ENCODE measurements around the gene CHST11.

Gene CHST11

DNA sequence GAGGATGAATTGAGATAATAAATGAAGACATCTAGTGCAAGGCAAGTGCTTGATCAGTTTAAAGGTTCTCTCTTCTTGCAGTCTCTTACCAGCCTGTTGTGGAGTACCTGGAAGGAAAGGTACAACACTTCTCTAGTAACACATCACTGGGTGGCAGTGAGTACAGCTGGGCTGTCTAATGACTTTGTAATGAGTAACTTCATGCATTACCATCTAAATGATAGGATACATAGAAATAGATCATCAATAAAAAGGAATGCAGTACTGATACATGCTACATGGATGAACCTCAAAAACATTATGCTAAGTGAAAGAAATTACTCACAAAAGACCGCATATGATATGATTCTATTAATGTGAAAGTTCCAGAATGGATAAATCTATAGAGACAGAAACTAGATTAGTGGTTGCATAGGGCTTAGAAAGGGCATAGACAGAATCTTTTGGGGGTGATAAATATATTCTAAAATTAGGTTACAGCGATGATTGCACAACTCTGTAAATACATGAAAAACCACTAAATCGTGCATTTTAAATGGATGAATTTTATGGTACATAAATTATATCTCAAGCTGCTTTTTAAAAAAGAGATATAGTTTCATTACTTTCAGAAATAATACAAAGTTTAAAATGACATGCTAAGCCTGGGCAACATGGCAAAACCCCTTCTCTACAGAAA, 224.4 kb downstream of the CHST11 start:
- DNase-seq = no peak

DNA sequence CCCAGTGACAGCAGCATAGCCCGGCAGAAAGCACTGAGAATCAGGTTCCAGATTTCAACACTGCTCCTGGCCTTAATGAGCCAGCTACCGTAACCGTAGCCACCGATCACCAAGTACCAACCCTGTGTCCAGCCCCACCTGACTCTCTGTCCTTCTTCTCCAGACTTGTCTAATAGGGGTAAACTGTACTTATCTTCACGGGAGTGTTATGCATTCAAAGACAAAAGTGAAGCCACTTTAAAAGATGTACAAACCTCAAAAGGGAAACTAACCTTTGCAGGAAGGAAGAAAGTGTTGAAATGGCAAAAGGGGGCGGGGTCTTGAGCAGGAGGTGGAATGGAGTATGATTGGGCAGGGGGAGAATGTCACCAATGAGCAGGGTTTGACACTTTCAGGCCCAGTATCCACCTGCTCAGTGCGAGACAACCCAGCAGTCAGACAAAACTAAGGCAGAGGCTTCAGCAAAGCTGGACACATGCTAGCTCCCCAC, 226.1 kb downstream of the CHST11 start:
- DNase-seq = no peak

DNA sequence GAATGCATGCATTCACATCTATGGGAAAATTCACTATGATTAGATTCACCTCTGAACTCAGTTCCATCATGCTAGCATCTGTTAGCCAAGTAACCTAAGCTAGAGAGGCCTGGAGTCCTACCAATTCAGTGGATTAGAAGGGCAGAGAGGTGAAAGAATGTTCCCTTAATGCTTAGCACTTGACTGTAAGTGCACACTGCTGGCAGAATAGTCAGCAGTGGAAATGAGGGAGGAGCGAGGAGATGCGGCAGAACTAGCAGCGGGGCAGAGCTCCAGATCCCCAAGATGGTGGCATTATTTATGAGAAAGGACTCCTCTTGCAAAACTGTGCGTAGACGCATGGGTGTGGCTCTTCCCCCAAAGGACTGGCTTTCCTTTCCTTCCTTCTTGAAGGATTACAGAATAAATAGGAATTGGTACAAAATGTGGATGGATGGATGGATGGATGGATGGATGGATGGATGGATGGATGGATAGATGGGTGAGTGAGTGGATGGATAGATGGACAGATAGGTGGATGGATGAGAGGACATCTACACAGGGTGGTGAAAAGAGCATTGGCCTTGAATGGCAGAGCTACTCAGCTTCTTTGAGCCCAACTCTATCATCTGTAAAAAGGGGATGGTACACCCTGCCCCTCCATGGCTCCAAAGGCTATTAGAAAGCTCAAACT, 227.2 kb downstream of the CHST11 start:
- no peak for DNase-seq

DNA sequence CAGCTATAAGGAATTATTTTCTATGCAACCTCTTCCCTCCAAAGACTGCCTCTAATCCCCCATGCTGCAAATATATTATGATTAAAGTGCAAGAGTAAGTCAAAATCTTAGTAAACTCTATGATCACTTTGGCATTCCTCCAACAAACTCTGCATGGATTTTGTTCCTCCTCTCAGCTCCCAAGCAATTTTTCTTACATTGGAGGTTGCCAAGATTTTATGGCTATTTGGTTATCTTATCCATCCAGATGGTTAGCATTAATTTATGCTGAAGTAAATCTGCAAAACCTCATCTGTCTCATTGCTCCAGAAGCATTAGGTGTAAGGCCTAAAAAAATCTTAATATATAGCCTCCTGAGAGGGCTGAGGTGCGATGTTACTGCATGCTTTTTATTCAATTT, 228.1 kb downstream of the CHST11 start:
- no peak for DNase-seq

DNA sequence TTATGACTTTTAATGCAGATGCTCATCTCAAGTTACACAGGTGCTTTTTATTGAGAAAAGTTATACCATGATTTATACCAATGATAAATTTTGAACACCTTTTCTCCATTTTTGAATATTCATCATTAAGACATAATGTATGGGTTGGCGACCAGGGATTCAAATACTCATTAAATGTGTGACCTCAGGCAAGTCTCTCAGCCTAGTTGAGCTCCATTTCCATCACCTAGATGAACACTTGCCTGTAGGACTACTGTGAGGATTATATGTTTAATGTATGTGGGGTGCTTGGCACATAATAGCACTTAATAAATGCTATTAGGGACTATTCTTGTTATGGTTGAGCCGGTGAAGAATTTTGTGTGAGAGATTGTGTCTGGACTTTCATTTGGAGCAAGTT, 228.6 kb downstream of the CHST11 start:
- no peak for DNase-seq

DNA sequence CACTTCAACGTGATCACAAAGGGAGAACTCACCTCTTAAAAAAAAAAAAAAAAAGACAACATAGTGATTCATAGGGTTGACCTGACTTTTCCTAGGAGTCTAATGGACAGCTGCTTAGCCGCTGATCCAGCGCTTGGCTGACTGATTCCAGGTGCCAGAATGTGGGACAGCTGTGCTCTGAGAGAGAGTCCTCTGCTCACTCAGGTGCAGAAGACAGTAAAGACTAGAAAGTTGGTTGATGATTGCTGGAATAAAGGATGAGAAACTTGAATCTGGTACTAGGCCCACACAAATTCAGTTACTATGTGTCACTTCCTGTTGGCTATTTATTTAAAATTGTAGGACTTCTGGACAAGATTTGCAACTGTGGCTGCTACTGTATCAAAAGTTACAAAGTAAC, 229.4 kb downstream of the CHST11 start:
- DNase-seq = no peak

DNA sequence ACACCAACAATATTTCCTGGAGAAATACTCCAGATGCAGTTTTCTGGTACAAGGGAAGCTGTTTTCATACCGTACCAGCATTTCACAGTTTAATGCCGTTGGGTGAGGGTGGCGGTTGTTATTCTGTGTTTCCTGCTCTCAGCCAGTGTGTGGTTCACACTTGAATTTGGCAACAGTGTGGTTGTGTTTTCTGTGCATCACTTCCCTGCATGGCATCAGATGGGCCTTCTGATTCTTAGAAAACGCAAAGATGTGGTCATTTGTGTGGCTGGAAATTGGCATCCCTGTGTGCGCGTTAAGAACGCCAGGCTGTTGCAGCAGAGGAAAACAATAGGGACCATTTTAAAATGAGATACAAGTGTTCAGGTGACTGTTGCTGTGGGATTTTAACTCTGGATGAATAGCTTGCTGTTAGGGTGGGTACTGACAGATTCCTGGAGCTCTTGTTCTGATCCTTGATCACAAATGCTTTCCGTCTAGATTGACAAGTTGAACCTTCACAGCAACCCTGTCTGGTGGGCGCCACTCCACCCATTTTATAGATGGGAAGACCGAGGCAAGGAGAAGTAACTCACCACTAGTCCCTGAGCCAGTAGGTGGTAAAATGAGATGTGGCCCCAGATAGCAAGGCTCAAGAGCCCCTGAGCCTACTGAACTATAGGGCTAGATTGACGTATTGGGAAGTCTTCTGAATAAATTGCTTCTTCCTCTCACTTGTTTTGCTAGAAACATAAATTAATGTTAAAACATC, 231.2 kb downstream of the CHST11 start:
- no peak for DNase-seq

DNA sequence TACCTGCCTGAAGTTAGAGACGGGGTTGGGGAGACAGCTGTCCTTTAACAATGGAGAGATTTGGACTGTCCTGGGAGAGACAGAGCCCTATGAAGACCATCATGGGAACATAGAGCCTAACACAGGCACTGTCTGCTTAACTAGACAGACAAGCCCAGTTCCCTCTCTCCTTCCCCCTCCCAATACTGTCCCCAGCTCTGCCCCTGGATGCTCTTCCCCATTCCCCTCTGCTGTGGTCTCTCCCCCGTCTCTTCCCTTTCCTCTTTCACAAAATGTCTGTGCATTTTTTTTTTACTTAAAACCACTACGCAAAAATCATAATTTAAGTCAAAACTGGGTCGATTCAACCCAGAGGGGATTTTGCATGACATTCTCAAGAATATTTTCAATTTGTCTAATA, 232.9 kb downstream of the CHST11 start:
- no peak for DNase-seq

DNA sequence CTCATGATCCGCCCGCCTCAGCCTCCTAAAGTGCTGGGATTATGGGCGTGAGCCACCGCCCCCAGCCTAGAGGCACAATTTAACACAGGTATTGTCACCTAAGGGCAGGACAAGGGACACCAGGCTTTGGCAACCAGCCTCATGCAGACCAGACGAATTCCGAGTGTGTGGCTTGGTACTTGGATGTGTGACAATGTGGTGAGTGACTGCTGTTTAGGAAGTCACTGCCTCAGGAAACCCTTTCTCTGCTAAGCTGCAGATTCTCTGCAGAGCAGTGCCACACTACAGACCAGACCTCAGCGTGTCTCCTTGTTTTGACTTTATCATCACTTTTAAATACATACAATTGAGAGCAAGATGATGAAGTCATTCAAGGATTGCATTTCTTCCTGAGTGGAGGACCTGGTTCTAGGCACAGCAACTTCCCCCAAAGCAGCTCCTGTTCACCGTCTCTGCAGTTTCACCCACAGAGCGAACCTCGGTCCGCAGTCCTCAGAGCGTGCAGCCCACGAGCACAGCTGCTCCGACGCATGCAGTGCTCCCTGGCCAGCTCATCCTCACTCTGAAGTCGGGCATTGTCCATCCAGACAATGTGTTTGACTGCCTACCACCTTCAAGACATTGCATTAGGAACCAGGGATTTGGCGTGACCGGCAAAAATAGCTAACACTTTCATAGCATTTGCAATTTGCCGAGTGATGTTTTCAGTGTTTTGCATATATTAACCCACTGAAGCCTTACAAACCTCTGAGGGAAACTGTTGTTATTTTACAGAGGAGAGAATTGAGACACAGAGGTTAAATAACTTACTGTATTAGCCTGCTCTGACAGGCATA, 235.2 kb downstream of the CHST11 start:
- DNase-seq = no peak

DNA sequence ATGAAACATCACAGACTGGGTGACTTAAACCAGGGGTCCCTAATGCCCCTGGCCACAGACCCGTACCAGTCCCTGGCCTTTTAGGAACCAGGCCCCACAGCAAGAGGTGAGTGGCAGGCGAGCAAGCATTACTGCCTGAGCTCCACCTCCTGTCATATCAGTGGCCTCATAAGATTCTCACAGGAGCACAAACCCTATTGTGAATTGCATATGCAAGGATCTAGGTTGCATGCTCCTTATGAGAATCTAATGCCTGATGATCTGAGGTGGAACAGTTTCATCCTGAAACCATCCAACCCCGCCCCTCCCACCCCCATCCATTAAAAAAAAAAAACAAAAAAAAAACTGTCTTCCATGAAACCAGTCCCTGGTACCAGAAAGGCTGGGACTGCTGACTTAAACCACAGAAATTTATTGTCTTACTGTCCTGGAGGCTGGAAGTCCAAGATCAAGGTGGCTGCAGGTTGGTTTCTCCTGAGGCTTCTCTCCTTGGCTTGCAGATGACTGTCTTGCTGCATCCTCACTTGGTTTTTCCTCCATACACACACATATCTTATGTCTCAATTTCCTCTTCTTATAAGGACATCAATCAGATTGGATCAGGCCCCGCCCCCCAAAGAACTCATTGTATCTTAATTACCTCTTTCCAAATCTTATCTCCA, 235.9 kb downstream of the CHST11 start:
- DNase-seq = no peak

DNA sequence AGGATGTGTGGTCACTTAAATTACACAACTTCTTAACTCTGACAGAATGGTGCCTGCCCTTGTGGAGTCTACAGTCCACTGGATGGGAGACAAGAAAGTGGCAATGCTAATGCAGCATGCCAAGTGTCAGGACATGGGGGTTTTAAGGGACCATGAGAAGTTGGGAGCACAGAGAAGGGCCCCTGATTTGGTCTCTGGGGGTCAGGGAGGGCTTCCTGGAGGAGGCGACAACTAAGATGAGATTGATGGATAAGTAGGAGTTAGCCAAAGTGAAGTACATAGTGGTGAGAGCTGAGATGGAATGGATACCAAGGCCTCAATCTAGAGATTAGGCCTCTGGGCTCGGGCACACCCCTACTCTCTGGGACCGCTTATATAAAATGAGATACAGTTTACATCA, 236.7 kb downstream of the CHST11 start:
- DNase-seq = no peak

DNA sequence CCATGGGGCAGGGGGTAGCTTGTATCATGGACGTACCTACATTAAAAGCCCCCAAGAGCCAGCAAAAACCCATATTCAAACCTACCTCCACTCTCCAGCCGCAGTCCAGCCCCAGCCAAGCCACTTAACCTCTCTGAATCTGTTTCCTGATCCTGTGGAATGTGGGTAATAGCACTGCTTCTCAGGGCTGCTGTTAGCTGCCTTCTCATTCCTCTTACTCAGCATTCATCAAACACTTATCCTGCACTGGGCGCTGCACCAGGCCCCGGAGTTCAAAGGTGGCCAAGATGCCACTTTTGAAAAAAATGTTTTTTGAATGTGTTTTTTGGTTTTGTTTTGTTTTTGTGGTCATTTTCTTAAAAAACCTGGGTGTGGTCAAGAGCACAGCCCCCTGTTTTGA, 237.4 kb downstream of the CHST11 start:
- no peak for DNase-seq

DNA sequence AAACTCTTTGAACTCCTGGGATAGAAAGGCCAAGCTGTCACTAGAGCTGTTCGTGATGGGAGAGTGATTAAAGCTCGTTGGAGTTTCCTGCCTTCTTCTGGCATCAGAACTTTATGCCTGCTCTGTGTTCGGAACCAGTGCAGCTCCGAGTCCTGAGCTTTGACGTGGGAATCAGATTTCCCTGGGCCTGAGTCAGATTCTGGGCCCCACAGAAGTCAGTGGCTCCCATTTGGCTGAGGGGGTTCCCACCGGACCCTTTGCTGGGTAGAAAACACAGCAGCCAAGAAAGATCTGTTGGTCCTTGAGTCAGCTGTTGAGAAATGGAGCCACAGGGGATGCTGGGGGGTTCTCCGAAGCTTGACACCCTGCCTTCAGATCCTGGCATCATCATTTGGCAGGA, 238.0 kb downstream of the CHST11 start:
- DNase-seq = no peak

DNA sequence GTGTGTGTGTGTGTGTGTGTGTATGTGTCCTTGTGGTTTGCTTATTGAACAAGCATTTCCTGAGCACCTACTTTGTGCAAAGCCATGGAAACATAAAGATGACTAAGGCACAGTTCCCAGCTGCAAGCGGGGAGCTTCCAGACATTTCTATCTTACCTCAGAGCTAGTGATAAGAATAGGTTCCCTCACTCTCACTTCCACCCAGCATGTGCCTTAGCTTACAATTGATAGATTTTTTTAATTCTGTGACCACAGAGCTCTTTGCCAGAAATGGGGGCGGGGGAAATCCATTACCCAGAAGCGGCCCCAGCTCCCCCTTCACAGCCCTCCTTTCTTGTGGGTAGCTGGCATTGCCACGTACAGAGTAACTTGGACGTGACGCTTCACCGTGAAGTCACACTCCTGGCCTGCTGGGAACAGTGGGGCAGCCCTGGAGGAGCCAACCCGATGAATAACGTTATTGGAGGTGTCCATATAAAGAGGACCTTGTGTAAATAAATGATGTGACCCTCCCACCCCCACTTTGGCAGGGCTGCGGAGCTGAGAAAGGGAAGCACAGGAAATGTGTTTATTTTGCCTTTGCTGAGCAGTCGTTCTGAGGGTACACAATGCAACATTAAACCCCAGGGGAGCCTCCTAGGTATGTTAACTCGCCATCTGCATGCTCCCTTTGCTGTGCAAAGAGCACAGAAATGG, 238.9 kb downstream of the CHST11 start:
- no peak for DNase-seq

DNA sequence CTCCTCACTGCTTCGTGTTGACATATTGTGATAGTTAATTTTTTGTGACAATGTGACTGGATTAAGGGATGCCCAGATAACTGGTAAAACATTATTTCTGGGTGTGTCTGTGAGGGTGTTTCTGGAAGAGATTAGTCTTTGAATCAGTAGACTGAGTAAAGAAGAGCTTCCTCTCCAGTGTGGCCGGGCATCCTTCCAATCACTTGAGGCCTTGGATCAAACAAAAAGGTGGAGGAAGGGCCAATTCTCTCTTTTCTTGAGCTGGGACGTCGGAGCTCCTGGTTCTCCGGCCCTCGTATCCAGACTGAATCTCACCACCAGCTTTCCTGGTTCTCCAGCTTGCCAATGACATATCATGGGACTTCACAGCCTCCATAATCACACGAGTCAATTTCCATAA, 240.4 kb downstream of the CHST11 start:
- DNase-seq = no peak

DNA sequence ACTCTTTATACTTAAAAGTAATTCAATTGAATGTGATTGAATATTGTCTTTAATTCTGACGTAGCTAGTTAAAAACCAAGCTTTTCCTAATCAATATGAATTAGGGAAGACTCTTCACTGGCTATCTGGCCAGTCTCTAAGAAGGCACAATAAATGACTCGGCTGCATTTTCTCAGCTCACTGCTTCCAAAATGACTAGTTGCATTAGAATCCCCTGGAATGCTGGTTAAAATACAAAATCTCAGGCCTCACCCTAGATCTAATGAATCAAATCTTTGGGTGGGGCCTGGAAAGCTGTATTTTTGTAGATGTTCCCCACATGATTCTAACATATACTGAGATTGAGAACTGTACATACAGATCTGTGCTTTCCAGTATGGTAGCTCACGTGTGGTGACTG, 242.1 kb downstream of the CHST11 start:
- no peak for DNase-seq

DNA sequence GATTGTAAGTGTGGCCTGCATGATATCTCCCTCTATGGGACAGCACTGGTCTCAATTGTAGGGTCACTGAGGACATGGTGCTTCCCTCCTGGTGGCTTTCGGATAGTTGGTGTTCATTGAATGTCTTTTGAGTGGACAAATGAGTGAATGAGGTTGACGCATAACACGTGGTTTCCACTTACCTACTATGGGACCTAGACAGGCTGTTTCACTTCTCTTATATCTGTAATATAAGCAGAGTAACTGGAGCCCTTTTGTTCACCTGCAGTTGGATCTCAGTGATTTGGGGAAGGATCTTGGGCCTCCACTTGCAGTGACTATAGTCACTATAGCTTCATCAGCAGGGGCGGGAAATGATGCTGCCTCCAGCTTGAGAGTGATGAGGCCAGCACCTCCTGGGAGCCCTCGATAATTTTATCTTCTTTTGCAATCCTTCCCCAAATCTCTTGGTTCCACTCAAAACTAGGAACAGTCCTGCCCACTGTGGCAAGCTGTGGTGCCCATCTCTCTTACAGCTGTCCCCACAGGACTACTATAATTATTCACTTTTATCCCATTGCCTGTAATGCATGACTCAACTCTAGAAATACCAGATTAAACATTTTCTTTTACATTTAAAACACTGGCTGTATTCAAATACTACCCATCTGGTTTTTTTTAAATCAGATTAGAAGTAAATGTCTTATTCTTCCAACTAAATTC, 242.9 kb downstream of the CHST11 start:
- DNase-seq = no peak

DNA sequence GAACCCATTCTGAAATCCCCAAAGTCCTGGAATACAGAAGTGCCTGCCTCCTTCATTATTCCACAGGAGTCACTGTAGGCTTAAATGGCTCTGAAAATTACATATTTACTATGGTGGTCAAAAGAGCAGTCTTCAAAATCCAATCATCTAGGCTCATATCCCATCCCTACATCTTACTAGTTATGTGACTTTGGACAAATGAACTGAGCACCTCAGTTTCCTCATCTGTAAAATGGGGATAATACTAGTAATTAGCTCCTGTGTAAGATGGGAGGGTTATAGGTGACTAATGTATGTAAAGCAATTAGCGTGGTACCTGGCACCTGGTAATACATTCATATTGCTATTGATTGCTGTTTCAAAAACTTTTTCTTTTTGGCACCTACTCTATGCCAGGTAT, 243.6 kb downstream of the CHST11 start:
- no peak for DNase-seq

DNA sequence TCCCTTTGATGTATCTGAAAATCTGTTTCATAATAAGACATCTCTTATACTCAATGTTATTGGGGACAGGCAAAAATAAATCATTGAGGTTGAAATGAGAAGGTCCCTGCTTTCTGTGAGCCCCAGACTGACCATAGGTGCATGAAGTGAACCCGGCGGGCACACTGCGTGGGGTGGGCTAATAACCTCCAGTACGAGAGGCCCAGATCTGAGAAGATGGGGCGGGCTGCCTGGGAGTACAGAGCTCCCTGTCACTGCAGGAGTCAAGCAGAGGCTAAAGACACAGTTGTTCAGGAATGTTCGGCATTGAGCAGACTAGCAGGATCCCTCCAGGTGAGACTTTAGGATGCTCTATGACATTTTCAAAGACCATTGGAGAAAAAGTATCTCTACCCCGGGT, 244.6 kb downstream of the CHST11 start:
- DNase-seq = no peak

DNA sequence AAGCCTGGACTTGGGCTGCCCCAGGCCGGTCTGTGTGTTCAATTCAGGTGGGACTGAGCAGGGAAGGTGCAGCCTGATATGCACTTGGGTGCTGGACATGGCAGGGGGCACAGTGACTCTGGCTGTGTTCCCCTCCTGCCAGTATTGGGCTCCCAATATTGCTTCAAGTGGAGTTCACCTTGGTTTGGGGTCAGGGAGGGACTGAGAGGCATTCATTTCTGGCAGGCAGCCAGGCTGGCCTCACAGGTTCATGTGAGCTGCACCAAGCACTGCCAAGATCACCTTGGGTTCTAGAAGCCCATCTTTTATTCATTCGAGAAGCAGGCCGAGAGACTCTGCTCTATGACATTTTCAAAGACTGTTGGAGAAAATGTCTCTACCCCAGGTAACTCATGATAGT, 245.0 kb downstream of the CHST11 start:
- DNase-seq = no peak

DNA sequence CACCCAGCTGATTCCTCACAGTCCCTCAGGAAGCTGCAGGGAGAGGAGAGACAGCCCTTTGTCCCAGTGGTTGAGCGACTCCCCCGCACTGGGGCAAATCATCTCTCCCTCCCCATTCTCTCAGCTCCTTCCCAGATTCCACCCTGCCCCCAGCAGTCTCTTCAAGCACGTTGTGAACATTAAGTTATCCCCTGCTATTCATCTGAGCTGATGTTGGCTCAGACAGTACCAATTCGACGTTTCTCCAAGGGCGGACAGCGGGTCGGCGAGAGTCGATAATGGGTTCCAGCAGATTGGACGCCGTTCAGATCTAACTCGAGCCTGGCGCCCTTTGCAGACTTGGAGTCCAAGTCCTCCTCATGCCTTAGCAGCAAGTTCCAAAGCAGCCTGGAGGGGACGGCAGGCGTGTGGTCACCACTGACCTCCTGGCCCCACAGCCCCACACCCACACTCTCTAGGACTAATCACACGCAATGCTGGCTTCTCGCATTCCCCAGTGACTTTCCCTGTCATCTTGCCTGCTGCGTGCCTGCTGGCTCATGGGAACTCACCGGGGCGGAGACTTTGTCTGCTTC, 245.9 kb downstream of the CHST11 start:
- peak; percentile 74 for DNase-seq
